IPS-20b (cell line): Measurements from ENCODE around the gene MADD.

ENCODE experiments used
- H3K27ac ChIP-seq: one replicate; pipeline ENCODE4 v1.5.1; 2013; ENCODE audit warnings: low read length
- H3K27me3 ChIP-seq: 2 replicates; pipeline ENCODE4 v1.6.1; 2013; ENCODE audit warnings: mild to moderate bottlenecking, low read length, inconsistent platforms; ENCODE audit not compliant: insufficient read depth
- H3K36me3 ChIP-seq: 2 replicates; pipeline ENCODE4 v1.6.1; 2013; ENCODE audit warnings: low read depth, mild to moderate bottlenecking, inconsistent platforms, low read length, moderate library complexity; ENCODE audit not compliant: insufficient read depth
- H3K4me1 ChIP-seq: 2 replicates; pipeline ENCODE4 v1.6.1; 2013; ENCODE audit warnings: mild to moderate bottlenecking, control low read depth, inconsistent platforms, low read length, moderate library complexity; ENCODE audit not compliant: insufficient read depth
- H3K4me3 ChIP-seq: 2 replicates; pipeline ENCODE4 v1.5.1; 2013; ENCODE audit warnings: mild to moderate bottlenecking, low read length, inconsistent platforms
- H3K9ac ChIP-seq: 2 replicates; pipeline ENCODE4 v1.6.1; 2013; ENCODE audit warnings: low read depth, mild to moderate bottlenecking, inconsistent platforms, low read length, moderate library complexity
- H3K9me3 ChIP-seq: 2 replicates; pipeline ENCODE4 v1.6.1; 2013; ENCODE audit warnings: mild to moderate bottlenecking, low read depth, low read length, inconsistent platforms; ENCODE audit not compliant: insufficient read depth

MADD gene

DNA sequence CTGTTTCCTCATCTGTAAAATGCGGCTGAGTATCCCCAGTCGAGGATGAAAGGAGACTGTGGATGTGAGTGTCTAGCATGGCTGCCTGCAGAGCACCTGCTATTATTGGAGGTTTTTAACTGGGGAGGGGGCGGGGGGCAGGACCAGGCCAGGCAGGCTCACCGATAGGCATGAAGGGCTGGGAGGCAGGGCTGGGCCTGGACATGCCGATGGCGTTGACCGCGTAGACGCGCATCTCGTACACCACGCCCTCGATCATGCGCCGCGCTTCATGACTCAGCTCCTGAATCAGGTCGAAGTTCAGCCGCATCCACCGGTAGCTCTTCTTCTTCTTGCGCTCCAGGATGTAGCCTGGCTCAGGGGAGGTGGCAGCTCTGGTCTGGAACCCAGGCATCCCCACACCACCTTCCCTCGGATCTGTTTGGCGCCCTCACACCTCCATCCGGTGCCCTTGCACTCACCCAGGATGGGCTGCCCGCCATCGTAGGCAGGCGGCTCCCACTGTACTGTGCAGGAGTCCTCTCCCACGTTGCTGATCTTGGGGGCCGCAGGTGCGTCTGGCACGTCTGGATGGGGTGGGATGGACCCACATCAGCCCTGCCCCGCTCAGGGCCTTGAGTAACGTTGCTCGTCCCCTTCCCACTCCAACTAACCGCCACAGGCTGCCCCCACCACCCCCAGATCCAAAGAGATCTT, 67.4 kb downstream of the MADD start:
- Histone ChIP-seq H3K9me3 (no peaks in the 10 kb centered on the region), H3K27ac (no peak overlapping the region), H3K36me3 (no peaks in the 10 kb centered on the region), H3K4me1 (no peaks in the 10 kb centered on the region), H3K9ac (no peak overlapping the region), H3K4me3 (no peak overlapping the region), H3K27me3 (no peaks in the 10 kb centered on the region)

DNA sequence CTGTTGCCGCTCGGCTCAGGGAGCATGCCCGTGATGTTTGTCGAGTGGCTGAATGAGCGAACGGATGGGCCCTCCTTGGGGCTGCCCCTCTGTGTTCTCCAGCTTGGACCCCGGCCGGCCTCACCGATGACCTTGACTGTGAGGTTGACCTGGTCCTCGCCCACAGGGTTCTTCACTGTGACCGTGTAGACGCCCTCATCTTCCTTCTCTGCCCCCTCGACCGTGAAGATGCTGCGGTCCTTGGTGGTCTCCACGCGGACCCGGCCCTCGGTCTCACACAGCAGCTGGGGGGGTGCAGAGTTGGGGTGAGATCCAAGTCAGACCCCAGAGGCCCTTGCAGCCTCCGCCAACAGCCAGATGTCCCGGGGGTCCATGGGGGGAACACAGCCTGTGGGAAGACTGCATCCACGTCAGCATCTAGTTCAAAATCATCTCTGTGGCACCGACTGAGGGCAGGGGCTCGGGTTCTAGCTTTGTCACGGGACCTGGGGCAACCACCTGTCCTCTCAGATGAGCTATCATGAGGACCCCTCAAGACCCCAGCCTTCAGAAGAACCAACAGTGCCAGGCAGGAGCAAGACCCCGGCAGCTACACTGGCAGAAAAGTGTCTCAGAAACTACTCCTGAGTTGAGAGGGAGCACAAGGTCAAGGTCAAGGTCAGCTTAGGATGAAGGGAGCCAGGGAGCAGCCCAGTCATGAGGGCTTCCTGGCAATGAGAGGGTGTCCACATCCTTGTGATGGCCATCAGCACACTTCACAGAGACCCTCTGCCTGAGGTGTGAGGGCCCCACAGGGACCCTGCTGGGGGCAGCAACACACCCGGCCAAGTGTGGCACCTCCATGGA, 68.7 kb downstream of the MADD start:
- no peaks in the 10 kb centered on the region for H3K27me3 ChIP-seq
- no peak overlapping the region for H3K27ac ChIP-seq
- H3K4me3 ChIP-seq: no peak overlapping the region
- no peak overlapping the region for H3K9ac ChIP-seq
- no peaks in the 10 kb centered on the region for H3K36me3 ChIP-seq
- H3K4me1 ChIP-seq: no peaks in the 10 kb centered on the region
- no peaks in the 10 kb centered on the region for H3K9me3 ChIP-seq

GRCh38 chr11:47340010-47340409, 70.1 kb downstream of the MADD start:
- Histone ChIP-seq H3K4me1 (no peaks in the 10 kb centered on the region), H3K27ac (no peak overlapping the region), H3K4me3 (no peak overlapping the region)

GRCh38 chr11:47340980-47341775, 71.2 kb downstream of the MADD start:
- no peak overlapping the region for H3K4me3 ChIP-seq
- no peaks in the 10 kb centered on the region for H3K4me1 ChIP-seq
- no peaks in the 10 kb centered on the region for H3K9me3 ChIP-seq
- H3K36me3 ChIP-seq: no peaks in the 10 kb centered on the region
- H3K27ac ChIP-seq: no peak overlapping the region
- H3K27me3 ChIP-seq: no peaks in the 10 kb centered on the region; the same call in 1 of the 2 replicates
- no peak overlapping the region for H3K9ac ChIP-seq

More at GRCh38 chr11:47340010-47340409, 70.1 kb downstream of the MADD start:
- Histone ChIP-seq H3K36me3 (no peaks in the 10 kb centered on the region), H3K9me3 (no peaks in the 10 kb centered on the region), H3K27me3 (no peaks in the 10 kb centered on the region; the same call in 1 of the 2 replicates), H3K9ac (no peak overlapping the region)

GRCh38 chr11:47342036-47342803, 72.3 kb downstream of the MADD start:
- no peaks in the 10 kb centered on the region for H3K4me1 ChIP-seq
- H3K9me3 ChIP-seq: no peaks in the 10 kb centered on the region
- no peaks in the 10 kb centered on the region; the same call in 1 of the 2 replicates for H3K27me3 ChIP-seq
- H3K36me3 ChIP-seq: no peaks in the 10 kb centered on the region
- H3K9ac ChIP-seq: no peak overlapping the region
- no peak overlapping the region for H3K27ac ChIP-seq
- H3K4me3 ChIP-seq: no peak overlapping the region

- Histone ChIP-seq H3K27ac (no peak overlapping the region), H3K9me3 (no peaks in the 10 kb centered on the region), H3K4me3 (no peak overlapping the region), H3K9ac (no peak overlapping the region), H3K36me3 (no peaks in the 10 kb centered on the region), H3K27me3 (no peaks in the 10 kb centered on the region; the same call in 1 of the 2 replicates), H3K4me1 (no peaks in the 10 kb centered on the region)
These were observed 72.9 kb downstream of the MADD start for GRCh38 chr11:47342854-47343253.

DNA sequence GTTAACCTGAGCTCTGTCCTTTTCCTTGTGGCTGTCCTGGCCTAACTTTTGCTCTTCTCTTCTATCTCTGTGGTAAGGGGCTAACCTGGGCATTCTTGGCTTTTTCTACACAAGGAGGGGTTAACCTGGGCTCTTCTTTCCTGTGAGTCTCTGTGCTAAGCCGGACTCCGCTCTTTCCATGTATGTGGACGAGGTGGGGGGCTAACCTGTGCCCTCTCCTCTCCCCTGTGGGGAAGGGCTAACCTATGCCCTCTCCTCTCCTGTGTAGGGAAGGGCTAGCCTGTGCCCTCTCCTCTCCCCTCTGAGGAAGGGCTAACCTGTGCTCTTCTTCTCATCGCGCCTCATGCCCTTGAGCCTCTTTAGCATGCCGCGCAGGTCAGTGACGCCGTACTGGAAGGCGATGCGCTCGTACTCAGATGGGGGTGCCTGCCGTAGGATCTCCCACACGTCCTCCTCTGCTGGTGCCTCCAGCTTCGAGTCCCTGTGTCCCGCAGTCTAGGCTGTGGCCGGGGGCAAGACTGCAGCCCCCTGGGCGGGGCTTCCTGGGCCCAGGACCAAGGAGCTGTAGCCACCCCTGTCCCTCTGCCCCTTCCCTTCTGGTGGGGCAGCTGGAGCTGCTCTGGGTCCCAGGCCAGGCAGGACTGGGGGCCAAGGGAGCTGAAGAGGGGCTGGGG, 76.1 kb downstream of the MADD start:
- Histone ChIP-seq H3K36me3 (no peaks in the 10 kb centered on the region), H3K4me1 (no peaks in the 10 kb centered on the region), H3K9ac (no peak overlapping the region), H3K4me3 (no peak overlapping the region), H3K9me3 (no peaks in the 10 kb centered on the region), H3K27ac (no peak overlapping the region), H3K27me3 (no peaks in the 10 kb centered on the region; the same call in 1 of the 2 replicates)

DNA sequence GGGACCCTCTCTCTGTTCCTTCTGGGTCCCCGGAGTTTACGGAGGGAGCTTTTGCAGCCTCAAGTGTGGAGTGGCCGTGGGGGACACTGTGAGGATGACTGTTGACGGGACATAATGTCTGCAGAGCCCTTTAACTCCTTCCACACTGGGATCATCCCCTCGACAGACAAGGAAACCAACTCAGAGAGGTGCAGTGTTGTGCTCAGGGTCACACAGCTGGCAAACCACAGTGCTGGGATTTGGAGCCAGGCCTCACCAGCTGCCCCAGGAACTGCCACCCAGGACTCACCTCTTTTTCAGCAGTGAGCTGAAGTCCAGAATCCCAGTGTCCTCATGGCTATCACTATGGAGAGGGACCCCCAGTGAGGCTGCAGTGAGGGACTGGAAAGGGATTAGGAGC, 77.2 kb downstream of the MADD start:
- Histone ChIP-seq H3K9me3 (no peaks in the 10 kb centered on the region), H3K4me1 (no peaks in the 10 kb centered on the region), H3K36me3 (no peaks in the 10 kb centered on the region), H3K27ac (no peak overlapping the region), H3K4me3 (no peak overlapping the region), H3K9ac (no peak overlapping the region), H3K27me3 (no peaks in the 10 kb centered on the region; the same call in 1 of the 2 replicates)

- Histone ChIP-seq H3K9me3 (no peaks in the 10 kb centered on the region), H3K27ac (no peak overlapping the region), H3K27me3 (no peaks in the 10 kb centered on the region; the same call in 1 of the 2 replicates), H3K4me3 (no peak overlapping the region), H3K9ac (no peak overlapping the region), H3K36me3 (no peaks in the 10 kb centered on the region), H3K4me1 (no peaks in the 10 kb centered on the region)
These were observed 78.3 kb downstream of the MADD start for GRCh38 chr11:47348131-47348802.

DNA sequence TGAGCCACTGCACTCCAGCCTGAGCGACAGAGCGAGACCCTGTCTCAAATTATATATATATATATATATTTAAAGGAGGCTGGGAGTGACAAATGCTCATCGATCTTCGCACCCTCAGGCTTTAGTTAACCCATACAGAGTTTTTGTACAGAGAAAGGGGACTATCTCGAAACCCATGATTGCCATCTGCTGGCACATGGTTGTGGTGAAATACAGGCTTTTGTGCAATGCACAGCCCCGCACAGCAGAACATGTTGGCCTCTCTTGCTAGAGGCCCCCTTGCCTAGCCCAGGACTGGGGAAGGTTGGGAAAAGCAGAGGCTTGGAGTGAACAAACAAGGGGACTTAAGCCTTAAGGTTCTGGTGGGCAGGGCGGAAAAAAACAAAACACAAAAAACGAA, 78.9 kb downstream of the MADD start:
- Histone ChIP-seq H3K27ac (no peak overlapping the region), H3K9me3 (no peaks in the 10 kb centered on the region), H3K27me3 (no peaks in the 10 kb centered on the region; the same call in 1 of the 2 replicates), H3K4me1 (no peaks in the 10 kb centered on the region), H3K9ac (no peak overlapping the region), H3K4me3 (no peak overlapping the region), H3K36me3 (no peaks in the 10 kb centered on the region)
